Esophagus squamous epithelium (tissue), 5 donors: ENCODE results near the gene OLFML2A. TPM values are rescaled to one million over a fixed set of nuclear protein-coding genes. Genes with fewer than 3 reads are reported as not detected.
A peak's percentile ranks its signal among the peaks of the same experiment; 100 is the strongest.

ENCODE experiments used
- DNase-seq: peaks from one replicate; lab custom pipeline; 2025; lab: John Stamatoyannopoulos, UW
- H3K27ac ChIP-seq, 4 donors: fragments of 200-600 bp; sonication (generic); one replicate each; pipeline ENCODE4 v1.5.1; 2016 to 2019; ENCODE audit warnings: mild to moderate bottlenecking in 1 of 4
- H3K27me3 ChIP-seq, 4 donors: fragments of 200-600 bp; sonication (generic); 1 replicate in 3 of 4; 2 replicates in 1 of 4; pipeline versions ENCODE4 v1.5.1 to v1.6.0; 2017 to 2021; ENCODE audit warnings: antibody characterized with exemption in 1 of 4
- H3K36me3 ChIP-seq, 3 donors: fragments of 200-600 bp; sonication (generic); one replicate each; pipeline ENCODE4 v1.5.1; 2016 to 2019
- H3K4me1 ChIP-seq, 3 donors: fragments of 200-600 bp; sonication (generic); one replicate each; pipeline ENCODE4 v1.5.1; 2017 to 2019
- H3K4me3 ChIP-seq, 4 donors: fragments of 200-600 bp; sonication (generic); 1 replicate in 3 of 4; 2 replicates in 1 of 4; pipeline ENCODE4 v1.5.1; 2016 to 2019; ENCODE audit warnings: mild to moderate bottlenecking in 2 of 4, moderate library complexity in 1 of 4
- H3K9me3 ChIP-seq, 3 donors: fragments of 200-600 bp; sonication (generic); one replicate each; pipeline ENCODE4 v1.5.1; 2016 to 2019
- CTCF ChIP-seq, 6 experiments: fragments of 450-650 bp in 4 of 6; fragments of 200-600 bp in 2 of 6; sonication (generic) in 2 of 6; IDR thresholded peaks; one replicate each; pipeline ENCODE4 v1.5.1; 2016 to 2019; ENCODE audit warnings: antibody characterized with exemption in 6 of 6, mild to moderate bottlenecking in 4 of 6, moderate library complexity in 4 of 6
- POLR2A ChIP-seq, 4 donors: fragments of 450-650 bp; IDR thresholded peaks; one replicate each; pipeline ENCODE4 v1.6.1; 2017; ENCODE audit warnings: antibody characterized with exemption in 4 of 4, mild to moderate bottlenecking in 4 of 4, moderate library complexity in 3 of 4
- WGBS, 2 donors: methylation state at CpG; one replicate each; pipeline ENCODE4 v1.1.5; 2018; 5-methylcytosine and 5-hydroxymethylcytosine counted together
- intact Hi-C: fragments of 100-400 bp; cut with DNase I; formaldehyde crosslinking; loops from one replicate; pipeline ENCODE4 v1.15.0; 2022
- total RNA-seq, 4 donors: library from RNA; depleted of rRNA; stranded (reverse); fragments of >200 nt; gene quantifications; one replicate each; pipeline ENCODE4 v1.1.0, GENCODE V29; 2016
- donor health status: DM: yes; HTN: yes; CAD: no.

Gene OLFML2A
- total RNA-seq, 4 donors from 2014 or later, result 9.0 to 21.7 (median 13.6) TPM

- Histone ChIP-seq H3K4me3 (peak overlapping the region in 1 of 4 donors; percentile 15), H3K27me3 (no peaks in the 10 kb centered on the region), H3K4me1 (peaks cover 22 to 67% (median 33%) of the 10 kb centered on the region in 3 donors), H3K36me3 (no peaks in the 10 kb centered on the region), H3K9me3 (no peaks in the 10 kb centered on the region), H3K27ac (peak overlapping the region; percentile 84 to 94 (median 86))
- DNase-seq, result no peak
- 30 to 64% methylated on average over 12 to 13 of the region's 18 CpGs for WGBS, 2 donors
- peak in 1 of 4 donors; percentile 16 for TF ChIP-seq POLR2A (IDR thresholded peaks at IDR 0.05)
- no peak for TF ChIP-seq CTCF (IDR thresholded peaks at IDR 0.05)
- intact Hi-C loops, result no loop called here
These were observed 41.7 kb downstream of the OLFML2A start for GRCh38 chr9:124818431-124819281.

GRCh38 chr9:124820698-124821623 lies 44.0 kb downstream of the OLFML2A start:
- TF ChIP-seq CTCF (IDR thresholded peaks at IDR 0.05) (peak in 2 of 6 experiments; percentile 4 to 44), POLR2A (IDR thresholded peaks at IDR 0.05) (no peak)
- peaks cover 22 to 51% (median 28%) of the 10 kb centered on the region in 3 donors for H3K4me1 ChIP-seq
- no peak for DNase-seq
- 58 to 60% methylated on average over 3 to 5 of the region's 12 CpGs for WGBS, 2 donors
- peak overlapping the region; percentile 17 to 94 (median 71) for H3K27ac ChIP-seq
- no peaks in the 10 kb centered on the region for H3K9me3 ChIP-seq
- intact Hi-C loops, result no loop called here
- H3K4me3 ChIP-seq, result no peak overlapping the region
- no peaks in the 10 kb centered on the region for H3K27me3 ChIP-seq
- H3K36me3 ChIP-seq, result no peaks in the 10 kb centered on the region

- H3K9me3 ChIP-seq, result no peaks in the 10 kb centered on the region
- 27 to 31% methylated on average over 2 of the region's 2 CpGs for WGBS, 2 donors
- intact Hi-C loops, result no loop called here
- H3K27ac ChIP-seq, result no peak overlapping the region
- H3K27me3 ChIP-seq, result no peaks in the 10 kb centered on the region
- H3K4me1 ChIP-seq, result peaks cover 0 to 28% (median 17%) of the 10 kb centered on the region in 3 donors
- TF ChIP-seq POLR2A (IDR thresholded peaks at IDR 0.05) (no peak), CTCF (IDR thresholded peaks at IDR 0.05) (no peak)
- DNase-seq, result no peak
- H3K4me3 ChIP-seq, result no peak overlapping the region
- no peaks in the 10 kb centered on the region for H3K36me3 ChIP-seq
These were observed 51.8 kb downstream of the OLFML2A start for GRCh38 chr9:124828489-124829333.

GRCh38 chr9:124829334-124829669 lies 52.4 kb downstream of the OLFML2A start:
- H3K36me3 ChIP-seq, result no peaks in the 10 kb centered on the region
- DNase-seq, result no peak
- intact Hi-C loops, result no loop called here
- WGBS, 2 donors, result 39 to 55% methylated on average over 4 to 5 of the region's 5 CpGs
- no peak overlapping the region for H3K27ac ChIP-seq
- TF ChIP-seq POLR2A (IDR thresholded peaks at IDR 0.05) (no peak), CTCF (IDR thresholded peaks at IDR 0.05) (no peak)
- H3K4me1 ChIP-seq, result peaks cover under 1 to 34% (median 21%) of the 10 kb centered on the region in 3 donors
- H3K4me3 ChIP-seq, result no peak overlapping the region
- H3K9me3 ChIP-seq, result no peaks in the 10 kb centered on the region
- H3K27me3 ChIP-seq, result no peaks in the 10 kb centered on the region
